ENCODE data around the gene IQSEC1.

IQSEC1 gene

GRCh38 chr3:13085081-13085845 lies 12.0 kb upstream of the IQSEC1 start:
- DNase-seq, result no peak

- no peak for DNase-seq
These were observed 10.7 kb upstream of the IQSEC1 start for GRCh38 chr3:13083898-13084297.

- no peak for DNase-seq
These were observed 10.0 kb upstream of the IQSEC1 start for GRCh38 chr3:13083254-13083653.

GRCh38 chr3:13082677-13083076 lies 9.4 kb upstream of the IQSEC1 start:
- no peak for DNase-seq

GRCh38 chr3:13081603-13082360 lies 8.6 kb upstream of the IQSEC1 start:
- DNase-seq, result no peak

- no peak for DNase-seq
These were observed 7.4 kb upstream of the IQSEC1 start for GRCh38 chr3:13080591-13080990.

GRCh38 chr3:13080026-13080425 lies 6.8 kb upstream of the IQSEC1 start:
- DNase-seq, result no peak

GRCh38 chr3:13079510-13079909 lies 6.3 kb upstream of the IQSEC1 start:
- DNase-seq, result no peak

- DNase-seq, result no peak
These were observed 5.8 kb upstream of the IQSEC1 start for GRCh38 chr3:13079051-13079450.

- DNase-seq, result no peak
These were observed 5.1 kb upstream of the IQSEC1 start for GRCh38 chr3:13078163-13078905.

GRCh38 chr3:13077431-13078162 lies 4.4 kb upstream of the IQSEC1 start:
- DNase-seq, result no peak

GRCh38 chr3:13075986-13076654 lies 2.9 kb upstream of the IQSEC1 start:
- no peak for DNase-seq

- DNase-seq, result no peak
These were observed 2.1 kb upstream of the IQSEC1 start for GRCh38 chr3:13075318-13075717.

- no peak for DNase-seq
These were observed 762 bp upstream of the IQSEC1 start for GRCh38 chr3:13074006-13074375.

GRCh38 chr3:13072600-13073325 lies 466 bp downstream of the IQSEC1 start:
- DNase-seq, result no peak

GRCh38 chr3:13072239-13072599 lies 1.0 kb downstream of the IQSEC1 start:
- no peak for DNase-seq

GRCh38 chr3:13071695-13072094 lies 1.5 kb downstream of the IQSEC1 start:
- DNase-seq, result no peak

- DNase-seq, result no peak
These were observed 2.7 kb downstream of the IQSEC1 start for GRCh38 chr3:13070391-13071070.

- peak; percentile 73 for DNase-seq
These were observed 3.7 kb downstream of the IQSEC1 start for GRCh38 chr3:13069495-13069894.

- no peak for DNase-seq
These were observed 4.8 kb downstream of the IQSEC1 start for GRCh38 chr3:13068269-13069010.

Measured in CD4-positive, alpha-beta T cell treated with Interleukin-10 for 1 hour (primary cell).